WTC11 (cell line): ENCODE measurements around the gene UCK2. TPM values are rescaled to one million over a fixed set of nuclear protein-coding genes. Genes with fewer than 3 reads are reported as not detected.

ENCODE experiments used
- ATAC-seq: fragments of 200-7000 bp; cut with Tn5 transposase; 2 replicates; pipeline ENCODE4 v1.10.0; 2021; ENCODE audit warnings: mild to moderate bottlenecking, moderate library complexity
- CTCF ChIA-PET: fragments of 300-600 bp; sonication (Branson Sonifier 250); formaldehyde crosslinking; loops from one replicate; lab custom pipeline; 2021; ENCODE audit warnings: antibody characterized with exemption; lab: Charles Lee
- POLR2A ChIA-PET: fragments of 350-600 bp; sonication (Branson Sonifier 250); formaldehyde crosslinking; loops from one replicate; lab custom pipeline; 2021; ENCODE audit warnings: antibody characterized with exemption; lab: Charles Lee
- DNase-seq: peaks from one replicate; pipeline ENCODE4 v3.0.0; 2021; ENCODE audit warnings: low spot score
- H3K27ac Mint-ChIP-seq: 2 replicates; pipeline ENCODE4 v1.8.0; 2021; ENCODE audit warnings: mixed read lengths
- H3K27me3 Mint-ChIP-seq: 2 replicates; pipeline ENCODE4 v1.8.0; 2021; ENCODE audit warnings: low read depth, mild to moderate bottlenecking, moderate library complexity, mixed read lengths
- H3K36me3 Mint-ChIP-seq: 2 replicates; pipeline ENCODE4 v1.8.0; 2021; ENCODE audit warnings: mixed read lengths
- H3K4me1 Mint-ChIP-seq: 2 replicates; pipeline ENCODE4 v1.8.0; 2022; ENCODE audit warnings: mixed read lengths
- H3K4me3 Mint-ChIP-seq: 2 replicates; pipeline ENCODE4 v1.8.0; 2021; ENCODE audit warnings: mild to moderate bottlenecking, moderate library complexity, mixed read lengths
- H3K9me3 Mint-ChIP-seq: 2 replicates; pipeline ENCODE4 v1.8.0; 2021; ENCODE audit warnings: mixed read lengths
- ATF6 ChIP-seq: sonication (generic); formaldehyde crosslinking; IDR thresholded peaks from 2 replicates; pipeline ENCODE4 v1.8.1; 2023; ENCODE audit warnings: mild to moderate bottlenecking, missing genetic modification reagents
- CBFB ChIP-seq: sonication (generic); formaldehyde crosslinking; IDR thresholded peaks from 2 replicates; pipeline ENCODE4 v1.8.1; 2022; ENCODE audit warnings: mild to moderate bottlenecking, low read depth, missing genetic modification reagents
- FOXK1 ChIP-seq: sonication (generic); formaldehyde crosslinking; IDR thresholded peaks from 2 replicates; pipeline ENCODE4 v1.8.0; 2022; ENCODE audit warnings: mild to moderate bottlenecking, moderate library complexity, missing genetic modification reagents
- GTF2I ChIP-seq: fragments of 250-450 bp; sonication (Bioruptor Pico); conservative IDR thresholded peaks from 2 replicates; pipeline ENCODE4 v1.4.0; 2021; ENCODE audit warnings: mild to moderate bottlenecking
- NFATC4 ChIP-seq: fragments of 250-450 bp; sonication (Bioruptor Pico); IDR thresholded peaks from 2 replicates; pipeline ENCODE4 v1.9.0; 2021; ENCODE audit warnings: mild to moderate bottlenecking
- PREB ChIP-seq: sonication (generic); formaldehyde crosslinking; IDR thresholded peaks from 2 replicates; pipeline ENCODE4 v1.8.1; 2022; ENCODE audit warnings: mild to moderate bottlenecking, missing genetic modification reagents, moderate library complexity, borderline replicate concordance
- TCF7 ChIP-seq: sonication (generic); formaldehyde crosslinking; IDR thresholded peaks from 2 replicates; pipeline ENCODE4 v1.8.0; 2022; ENCODE audit warnings: mild to moderate bottlenecking, low read depth, missing genetic modification reagents, moderate library complexity
- ZNF138 ChIP-seq: sonication (generic); formaldehyde crosslinking; conservative IDR thresholded peaks from 2 replicates; pipeline ENCODE4 v1.8.1; 2022; ENCODE audit warnings: mild to moderate bottlenecking, moderate library complexity, missing genetic modification reagents
- total RNA-seq: library from RNA; stranded (reverse); gene quantifications from 3 replicates; pipeline ENCODE4 v1.2.3, GENCODE V29; 2021
- TF ChIP-seq, protein P1 (sequence below): sonication (generic); formaldehyde crosslinking; IDR thresholded peaks from 2 replicates; pipeline ENCODE4 v1.8.0; 2023; ENCODE audit warnings: missing genetic modification reagents, mild to moderate bottlenecking, borderline replicate concordance
- TF ChIP-seq, protein P2 (sequence below): sonication (generic); formaldehyde crosslinking; IDR thresholded peaks from 2 replicates; pipeline ENCODE4 v1.8.1; 2022; ENCODE audit warnings: mild to moderate bottlenecking, moderate library complexity, missing genetic modification reagents
- TF ChIP-seq, protein P3 (sequence below): fragments of 250-450 bp; sonication (Bioruptor Pico); IDR thresholded peaks from 2 replicates; pipeline ENCODE4 v1.9.0; 2021; ENCODE audit warnings: mild to moderate bottlenecking, borderline replicate concordance

UCK2 gene
- total RNA-seq, 1 experiment from 2014 or later = 85.7 TPM

- POLR2A ChIA-PET = no interaction called here
- no peak overlapping the region for H3K4me3 Mint-ChIP-seq
- CTCF ChIA-PET = no interaction called here
- H3K36me3 Mint-ChIP-seq = peaks cover 59% of the 10 kb centered on the region
- peaks cover 10% of the 10 kb centered on the region for H3K4me1 Mint-ChIP-seq
- peak overlapping the region; percentile 46; the same call in 1 of the 2 replicates for H3K27ac Mint-ChIP-seq
- DNase-seq (no peak), ATAC-seq (no peak)
- H3K9me3 Mint-ChIP-seq = peaks cover 7% of the 10 kb centered on the region
- TF ChIP-seq, protein P1, sequence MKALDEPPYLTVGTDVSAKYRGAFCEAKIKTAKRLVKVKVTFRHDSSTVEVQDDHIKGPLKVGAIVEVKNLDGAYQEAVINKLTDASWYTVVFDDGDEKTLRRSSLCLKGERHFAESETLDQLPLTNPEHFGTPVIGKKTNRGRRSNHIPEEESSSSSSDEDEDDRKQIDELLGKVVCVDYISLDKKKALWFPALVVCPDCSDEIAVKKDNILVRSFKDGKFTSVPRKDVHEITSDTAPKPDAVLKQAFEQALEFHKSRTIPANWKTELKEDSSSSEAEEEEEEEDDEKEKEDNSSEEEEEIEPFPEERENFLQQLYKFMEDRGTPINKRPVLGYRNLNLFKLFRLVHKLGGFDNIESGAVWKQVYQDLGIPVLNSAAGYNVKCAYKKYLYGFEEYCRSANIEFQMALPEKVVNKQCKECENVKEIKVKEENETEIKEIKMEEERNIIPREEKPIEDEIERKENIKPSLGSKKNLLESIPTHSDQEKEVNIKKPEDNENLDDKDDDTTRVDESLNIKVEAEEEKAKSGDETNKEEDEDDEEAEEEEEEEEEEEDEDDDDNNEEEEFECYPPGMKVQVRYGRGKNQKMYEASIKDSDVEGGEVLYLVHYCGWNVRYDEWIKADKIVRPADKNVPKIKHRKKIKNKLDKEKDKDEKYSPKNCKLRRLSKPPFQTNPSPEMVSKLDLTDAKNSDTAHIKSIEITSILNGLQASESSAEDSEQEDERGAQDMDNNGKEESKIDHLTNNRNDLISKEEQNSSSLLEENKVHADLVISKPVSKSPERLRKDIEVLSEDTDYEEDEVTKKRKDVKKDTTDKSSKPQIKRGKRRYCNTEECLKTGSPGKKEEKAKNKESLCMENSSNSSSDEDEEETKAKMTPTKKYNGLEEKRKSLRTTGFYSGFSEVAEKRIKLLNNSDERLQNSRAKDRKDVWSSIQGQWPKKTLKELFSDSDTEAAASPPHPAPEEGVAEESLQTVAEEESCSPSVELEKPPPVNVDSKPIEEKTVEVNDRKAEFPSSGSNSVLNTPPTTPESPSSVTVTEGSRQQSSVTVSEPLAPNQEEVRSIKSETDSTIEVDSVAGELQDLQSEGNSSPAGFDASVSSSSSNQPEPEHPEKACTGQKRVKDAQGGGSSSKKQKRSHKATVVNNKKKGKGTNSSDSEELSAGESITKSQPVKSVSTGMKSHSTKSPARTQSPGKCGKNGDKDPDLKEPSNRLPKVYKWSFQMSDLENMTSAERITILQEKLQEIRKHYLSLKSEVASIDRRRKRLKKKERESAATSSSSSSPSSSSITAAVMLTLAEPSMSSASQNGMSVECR (CRISPR knock-in tag) = no peak
- no peak for TF ChIP-seq TCF7 (CRISPR knock-in tag)
- TF ChIP-seq GTF2I (CRISPR knock-in tag) = no peak
- TF ChIP-seq ZNF138 (CRISPR knock-in tag) = no peak
- TF ChIP-seq FOXK1 (CRISPR knock-in tag) = no peak
- no peak for TF ChIP-seq PREB (CRISPR knock-in tag)
- TF ChIP-seq ATF6 (CRISPR knock-in tag) = no peak
- TF ChIP-seq, protein P2, sequence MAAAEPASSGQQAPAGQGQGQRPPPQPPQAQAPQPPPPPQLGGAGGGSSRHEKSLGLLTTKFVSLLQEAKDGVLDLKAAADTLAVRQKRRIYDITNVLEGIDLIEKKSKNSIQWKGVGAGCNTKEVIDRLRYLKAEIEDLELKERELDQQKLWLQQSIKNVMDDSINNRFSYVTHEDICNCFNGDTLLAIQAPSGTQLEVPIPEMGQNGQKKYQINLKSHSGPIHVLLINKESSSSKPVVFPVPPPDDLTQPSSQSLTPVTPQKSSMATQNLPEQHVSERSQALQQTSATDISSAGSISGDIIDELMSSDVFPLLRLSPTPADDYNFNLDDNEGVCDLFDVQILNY (CRISPR knock-in tag) = no peak
- TF ChIP-seq NFATC4 = no peak
- no peak for TF ChIP-seq CBFB
- TF ChIP-seq, protein P3, sequence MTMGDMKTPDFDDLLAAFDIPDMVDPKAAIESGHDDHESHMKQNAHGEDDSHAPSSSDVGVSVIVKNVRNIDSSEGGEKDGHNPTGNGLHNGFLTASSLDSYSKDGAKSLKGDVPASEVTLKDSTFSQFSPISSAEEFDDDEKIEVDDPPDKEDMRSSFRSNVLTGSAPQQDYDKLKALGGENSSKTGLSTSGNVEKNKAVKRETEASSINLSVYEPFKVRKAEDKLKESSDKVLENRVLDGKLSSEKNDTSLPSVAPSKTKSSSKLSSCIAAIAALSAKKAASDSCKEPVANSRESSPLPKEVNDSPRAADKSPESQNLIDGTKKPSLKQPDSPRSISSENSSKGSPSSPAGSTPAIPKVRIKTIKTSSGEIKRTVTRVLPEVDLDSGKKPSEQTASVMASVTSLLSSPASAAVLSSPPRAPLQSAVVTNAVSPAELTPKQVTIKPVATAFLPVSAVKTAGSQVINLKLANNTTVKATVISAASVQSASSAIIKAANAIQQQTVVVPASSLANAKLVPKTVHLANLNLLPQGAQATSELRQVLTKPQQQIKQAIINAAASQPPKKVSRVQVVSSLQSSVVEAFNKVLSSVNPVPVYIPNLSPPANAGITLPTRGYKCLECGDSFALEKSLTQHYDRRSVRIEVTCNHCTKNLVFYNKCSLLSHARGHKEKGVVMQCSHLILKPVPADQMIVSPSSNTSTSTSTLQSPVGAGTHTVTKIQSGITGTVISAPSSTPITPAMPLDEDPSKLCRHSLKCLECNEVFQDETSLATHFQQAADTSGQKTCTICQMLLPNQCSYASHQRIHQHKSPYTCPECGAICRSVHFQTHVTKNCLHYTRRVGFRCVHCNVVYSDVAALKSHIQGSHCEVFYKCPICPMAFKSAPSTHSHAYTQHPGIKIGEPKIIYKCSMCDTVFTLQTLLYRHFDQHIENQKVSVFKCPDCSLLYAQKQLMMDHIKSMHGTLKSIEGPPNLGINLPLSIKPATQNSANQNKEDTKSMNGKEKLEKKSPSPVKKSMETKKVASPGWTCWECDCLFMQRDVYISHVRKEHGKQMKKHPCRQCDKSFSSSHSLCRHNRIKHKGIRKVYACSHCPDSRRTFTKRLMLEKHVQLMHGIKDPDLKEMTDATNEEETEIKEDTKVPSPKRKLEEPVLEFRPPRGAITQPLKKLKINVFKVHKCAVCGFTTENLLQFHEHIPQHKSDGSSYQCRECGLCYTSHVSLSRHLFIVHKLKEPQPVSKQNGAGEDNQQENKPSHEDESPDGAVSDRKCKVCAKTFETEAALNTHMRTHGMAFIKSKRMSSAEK = no peak
- H3K27me3 Mint-ChIP-seq = no peaks in the 10 kb centered on the region
These were observed 63.9 kb downstream of the UCK2 start for GRCh38 chr1:165891111-165891860.
